ENCODE measurements around the gene STIM2.

Gene STIM2

DNA sequence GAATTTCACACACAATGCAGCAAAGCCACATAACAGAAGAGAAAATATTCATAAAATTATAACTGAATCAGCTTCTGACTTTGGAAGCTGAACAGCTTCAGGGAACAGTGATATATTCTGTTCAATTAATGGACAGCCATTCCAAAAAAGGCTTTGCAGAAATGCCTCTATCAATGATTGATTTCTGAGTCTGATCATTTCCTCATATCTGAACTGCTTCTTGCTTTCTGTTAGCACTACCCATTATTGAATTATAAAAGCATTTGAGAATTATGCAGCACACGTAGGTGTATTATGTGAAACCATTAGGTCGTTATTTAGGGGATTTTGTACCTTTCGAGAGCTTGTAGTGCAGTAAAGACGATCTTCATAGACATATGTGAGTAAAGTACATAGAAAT is 159.6 kb downstream of the STIM2 start:
- H3K9me3 ChIP-seq (replicated peaks; ENCODE audit: insufficient read depth, low read length), result no peaks in the 10 kb centered on the region
- H3K4me3 ChIP-seq (ENCODE audit: low read length), result no peak overlapping the region
- no peaks in the 10 kb centered on the region for H3K79me2 ChIP-seq (ENCODE audit: low read length)
- H3K9me2 ChIP-seq (replicated peaks; ENCODE audit: insufficient read depth, low read length), result no peaks in the 10 kb centered on the region
- no peaks in the 10 kb centered on the region for H3K36me3 ChIP-seq (replicated peaks; ENCODE audit: insufficient read depth, low read length)
- no peak for DNase-seq
- H4K20me1 ChIP-seq (ENCODE audit: insufficient read depth, low read length), result no peaks in the 10 kb centered on the region
- H3K4me2 ChIP-seq (ENCODE audit: low read depth, low read length), result no peak overlapping the region
- H3K27ac ChIP-seq (ENCODE audit: low read length), result no peak overlapping the region
- no peaks in the 10 kb centered on the region for H3K4me1 ChIP-seq (ENCODE audit: low read length)
- H3K9ac ChIP-seq (ENCODE audit: low read length), result no peak overlapping the region
- no peak overlapping the region for H2AFZ ChIP-seq (ENCODE audit: low read length)
- no peaks in the 10 kb centered on the region for H3K27me3 ChIP-seq (replicated peaks; ENCODE audit: insufficient read depth, low read length)
- H3F3A ChIP-seq (ENCODE audit: insufficient read depth, low read length), result no peaks in the 10 kb centered on the region
- TF ChIP-seq EZH2phosphoT487 (IDR thresholded peaks at IDR 0.05; ENCODE audit: low read length), result no peak
- TF ChIP-seq EZH2 (optimal IDR thresholded peaks at IDR 0.05; ENCODE audit: low read depth, low read length), result no peak
- TF ChIP-seq, protein P1, sequence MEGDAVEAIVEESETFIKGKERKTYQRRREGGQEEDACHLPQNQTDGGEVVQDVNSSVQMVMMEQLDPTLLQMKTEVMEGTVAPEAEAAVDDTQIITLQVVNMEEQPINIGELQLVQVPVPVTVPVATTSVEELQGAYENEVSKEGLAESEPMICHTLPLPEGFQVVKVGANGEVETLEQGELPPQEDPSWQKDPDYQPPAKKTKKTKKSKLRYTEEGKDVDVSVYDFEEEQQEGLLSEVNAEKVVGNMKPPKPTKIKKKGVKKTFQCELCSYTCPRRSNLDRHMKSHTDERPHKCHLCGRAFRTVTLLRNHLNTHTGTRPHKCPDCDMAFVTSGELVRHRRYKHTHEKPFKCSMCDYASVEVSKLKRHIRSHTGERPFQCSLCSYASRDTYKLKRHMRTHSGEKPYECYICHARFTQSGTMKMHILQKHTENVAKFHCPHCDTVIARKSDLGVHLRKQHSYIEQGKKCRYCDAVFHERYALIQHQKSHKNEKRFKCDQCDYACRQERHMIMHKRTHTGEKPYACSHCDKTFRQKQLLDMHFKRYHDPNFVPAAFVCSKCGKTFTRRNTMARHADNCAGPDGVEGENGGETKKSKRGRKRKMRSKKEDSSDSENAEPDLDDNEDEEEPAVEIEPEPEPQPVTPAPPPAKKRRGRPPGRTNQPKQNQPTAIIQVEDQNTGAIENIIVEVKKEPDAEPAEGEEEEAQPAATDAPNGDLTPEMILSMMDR (IDR thresholded peaks at IDR 0.05; ENCODE audit: low read length), result no peak

DNA sequence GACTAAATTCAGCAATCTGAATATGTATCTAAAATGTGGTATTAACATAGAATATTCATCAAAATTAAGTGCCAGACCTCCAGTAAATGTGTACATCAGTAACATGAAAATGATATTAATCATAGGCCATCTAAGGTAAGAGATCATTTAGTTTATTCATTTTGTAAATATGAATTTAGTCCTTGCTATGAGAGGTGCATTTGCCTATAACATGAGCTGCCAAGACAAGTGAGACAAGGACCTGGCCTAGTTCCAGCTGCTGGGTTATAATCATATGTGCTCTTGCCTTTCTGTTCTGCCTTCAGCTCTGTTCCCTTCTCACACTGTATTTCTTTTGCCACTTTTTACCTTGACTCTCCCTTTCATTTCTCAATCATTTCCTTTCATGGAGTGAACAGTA is 160.0 kb downstream of the STIM2 start:
- Histone ChIP-seq H3K27ac (ENCODE audit: low read length) (no peak overlapping the region), H3K36me3 (replicated peaks; ENCODE audit: insufficient read depth, low read length) (no peaks in the 10 kb centered on the region), H3K79me2 (ENCODE audit: low read length) (no peaks in the 10 kb centered on the region), H4K20me1 (ENCODE audit: insufficient read depth, low read length) (no peaks in the 10 kb centered on the region), H3K9ac (ENCODE audit: low read length) (no peak overlapping the region), H3F3A (ENCODE audit: insufficient read depth, low read length) (no peaks in the 10 kb centered on the region), H3K4me3 (ENCODE audit: low read length) (no peak overlapping the region), H3K27me3 (replicated peaks; ENCODE audit: insufficient read depth, low read length) (no peaks in the 10 kb centered on the region), H3K9me3 (replicated peaks; ENCODE audit: insufficient read depth, low read length) (no peaks in the 10 kb centered on the region), H3K4me2 (ENCODE audit: low read depth, low read length) (no peak overlapping the region), H2AFZ (ENCODE audit: low read length) (no peak overlapping the region), H3K9me2 (replicated peaks; ENCODE audit: insufficient read depth, low read length) (no peaks in the 10 kb centered on the region), H3K4me1 (ENCODE audit: low read length) (no peaks in the 10 kb centered on the region)
- DNase-seq, result no peak
- TF ChIP-seq EZH2phosphoT487 (IDR thresholded peaks at IDR 0.05; ENCODE audit: low read length), result no peak

DNA sequence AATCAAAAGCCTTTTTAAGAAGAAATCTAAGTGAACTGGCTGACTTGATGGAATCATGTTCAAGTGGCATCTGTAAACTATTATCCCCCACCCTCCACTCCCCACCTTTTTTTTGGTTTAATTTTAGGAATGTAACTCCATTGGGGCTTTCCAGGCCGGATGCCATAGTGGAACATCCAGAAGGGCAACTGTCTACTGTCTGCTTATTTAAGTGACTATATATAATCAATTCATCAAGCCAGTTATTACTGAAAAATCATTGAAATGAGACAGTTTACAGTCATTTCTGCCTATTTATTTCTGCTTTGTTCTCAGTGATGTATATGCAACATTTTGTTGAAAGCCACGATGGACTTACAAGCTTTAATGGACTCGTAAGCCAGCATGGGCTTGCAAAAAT is 162.3 kb downstream of the STIM2 start:
- no peak overlapping the region for H3K4me2 ChIP-seq (ENCODE audit: low read depth, low read length)
- H3K27me3 ChIP-seq (replicated peaks; ENCODE audit: insufficient read depth, low read length), result no peaks in the 10 kb centered on the region
- no peaks in the 10 kb centered on the region for H3F3A ChIP-seq (ENCODE audit: insufficient read depth, low read length)
- no peaks in the 10 kb centered on the region for H3K4me1 ChIP-seq (ENCODE audit: low read length)
- no peak overlapping the region for H3K27ac ChIP-seq (ENCODE audit: low read length)
- H4K20me1 ChIP-seq (ENCODE audit: insufficient read depth, low read length), result no peaks in the 10 kb centered on the region
- no peak overlapping the region for H2AFZ ChIP-seq (ENCODE audit: low read length)
- H3K36me3 ChIP-seq (replicated peaks; ENCODE audit: insufficient read depth, low read length), result no peaks in the 10 kb centered on the region
- no peaks in the 10 kb centered on the region for H3K9me3 ChIP-seq (replicated peaks; ENCODE audit: insufficient read depth, low read length)
- no peaks in the 10 kb centered on the region for H3K79me2 ChIP-seq (ENCODE audit: low read length)
- DNase-seq, result no peak
- H3K4me3 ChIP-seq (ENCODE audit: low read length), result no peak overlapping the region
- no peaks in the 10 kb centered on the region for H3K9me2 ChIP-seq (replicated peaks; ENCODE audit: insufficient read depth, low read length)
- TF ChIP-seq EZH2phosphoT487 (IDR thresholded peaks at IDR 0.05; ENCODE audit: low read length) (no peak), EZH2 (optimal IDR thresholded peaks at IDR 0.05; ENCODE audit: low read depth, low read length) (no peak)
- TF ChIP-seq, protein P1 (IDR thresholded peaks at IDR 0.05; ENCODE audit: low read length), result no peak
- H3K9ac ChIP-seq (ENCODE audit: low read length), result no peak overlapping the region

DNA sequence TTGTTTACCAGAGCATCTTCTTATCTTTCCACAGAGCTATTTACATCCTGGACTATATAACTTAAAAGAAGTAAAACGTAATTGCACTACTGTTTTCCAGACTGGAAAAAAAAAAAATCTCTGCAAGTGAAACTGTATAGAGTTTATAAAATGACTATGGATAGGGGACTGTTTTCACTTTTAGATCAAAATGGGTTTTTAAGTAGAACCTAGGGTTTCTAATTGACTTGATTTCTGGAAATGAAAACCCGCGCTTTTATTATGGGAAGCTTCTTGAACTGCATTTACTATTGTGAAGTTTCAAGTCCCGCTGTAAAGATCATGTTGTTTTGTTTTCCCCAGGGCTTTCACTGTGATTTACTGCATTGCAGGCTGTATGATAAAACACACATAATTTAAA is 162.7 kb downstream of the STIM2 start:
- H3F3A ChIP-seq (ENCODE audit: insufficient read depth, low read length), result no peaks in the 10 kb centered on the region
- DNase-seq, result no peak
- no peak overlapping the region for H3K9ac ChIP-seq (ENCODE audit: low read length)
- H3K4me2 ChIP-seq (ENCODE audit: low read depth, low read length), result no peak overlapping the region
- H3K36me3 ChIP-seq (replicated peaks; ENCODE audit: insufficient read depth, low read length), result no peaks in the 10 kb centered on the region
- H3K4me3 ChIP-seq (ENCODE audit: low read length), result no peak overlapping the region
- TF ChIP-seq EZH2 (optimal IDR thresholded peaks at IDR 0.05; ENCODE audit: low read depth, low read length), result no peak
- TF ChIP-seq, protein P1 (IDR thresholded peaks at IDR 0.05; ENCODE audit: low read length), result no peak
- TF ChIP-seq EZH2phosphoT487 (IDR thresholded peaks at IDR 0.05; ENCODE audit: low read length), result no peak
- no peaks in the 10 kb centered on the region for H3K4me1 ChIP-seq (ENCODE audit: low read length)
- no peaks in the 10 kb centered on the region for H3K79me2 ChIP-seq (ENCODE audit: low read length)
- H3K27ac ChIP-seq (ENCODE audit: low read length), result no peak overlapping the region
- H3K9me3 ChIP-seq (replicated peaks; ENCODE audit: insufficient read depth, low read length), result no peaks in the 10 kb centered on the region
- no peaks in the 10 kb centered on the region for H3K27me3 ChIP-seq (replicated peaks; ENCODE audit: insufficient read depth, low read length)
- H3K9me2 ChIP-seq (replicated peaks; ENCODE audit: insufficient read depth, low read length), result no peaks in the 10 kb centered on the region
- H2AFZ ChIP-seq (ENCODE audit: low read length), result no peak overlapping the region
- H4K20me1 ChIP-seq (ENCODE audit: insufficient read depth, low read length), result no peaks in the 10 kb centered on the region

Measured in MM.1S (cell line).